Measurements from ENCODE around the gene CACNA1E. TPM values are rescaled to one million over a fixed set of nuclear protein-coding genes. Genes with fewer than 3 reads are reported as not detected.

Gene CACNA1E
- total RNA-seq, 2 donors from 2014 or later: 0.44 to 0.53 TPM

GRCh38 chr1:181453541-181454201 lies 29.6 kb upstream of the CACNA1E start:
- Histone ChIP-seq H3K27ac (no peak overlapping the region), H3K9me3 (no peaks in the 10 kb centered on the region)
- TF ChIP-seq CTCF (IDR thresholded peaks at IDR 0.05): no peak

GRCh38 chr1:181456551-181456950 lies 26.8 kb upstream of the CACNA1E start:
- Histone ChIP-seq H3K9me3 (no peaks in the 10 kb centered on the region), H3K9ac (ENCODE audit: low read depth in 2 of 2, low read length in 2 of 2) (no peak overlapping the region), H3K27me3 (no peaks in the 10 kb centered on the region), H3K4me3 (no peak overlapping the region), H3K36me3 (no peaks in the 10 kb centered on the region), H3K27ac (no peak overlapping the region), H3K4me1 (no peaks in the 10 kb centered on the region)
- intact Hi-C loops (cut with DNase I): no loop called here
- no peak for DNase-seq
- no peak for TF ChIP-seq CTCF (IDR thresholded peaks at IDR 0.05)

More at GRCh38 chr1:181453541-181454201, 29.6 kb upstream of the CACNA1E start:
- Histone ChIP-seq H3K36me3 (no peaks in the 10 kb centered on the region), H3K27me3 (no peaks in the 10 kb centered on the region), H3K4me3 (no peak overlapping the region), H3K4me1 (no peaks in the 10 kb centered on the region), H3K9ac (ENCODE audit: low read depth in 2 of 2, low read length in 2 of 2) (no peak overlapping the region)
- DNase-seq: no peak
- intact Hi-C loops (cut with DNase I): no loop called here

GRCh38 chr1:181458419-181458818 lies 24.9 kb upstream of the CACNA1E start:
- no peak overlapping the region for H3K4me3 ChIP-seq
- H3K27me3 ChIP-seq: no peaks in the 10 kb centered on the region
- no peak overlapping the region for H3K27ac ChIP-seq
- no peak for DNase-seq
- no peak for TF ChIP-seq CTCF (IDR thresholded peaks at IDR 0.05)
- no peaks in the 10 kb centered on the region for H3K9me3 ChIP-seq
- H3K9ac ChIP-seq (ENCODE audit: low read depth in 2 of 2, low read length in 2 of 2): no peak overlapping the region
- H3K4me1 ChIP-seq: no peaks in the 10 kb centered on the region
- intact Hi-C loops (cut with DNase I): no loop called here
- H3K36me3 ChIP-seq: no peaks in the 10 kb centered on the region

GRCh38 chr1:181459067-181459466 lies 24.2 kb upstream of the CACNA1E start:
- intact Hi-C loops (cut with DNase I): no loop called here
- no peaks in the 10 kb centered on the region for H3K9me3 ChIP-seq
- DNase-seq: no peak
- TF ChIP-seq CTCF (IDR thresholded peaks at IDR 0.05): no peak
- no peaks in the 10 kb centered on the region for H3K4me1 ChIP-seq
- no peaks in the 10 kb centered on the region for H3K27me3 ChIP-seq
- H3K9ac ChIP-seq (ENCODE audit: low read depth in 2 of 2, low read length in 2 of 2): no peak overlapping the region
- H3K4me3 ChIP-seq: no peak overlapping the region
- no peak overlapping the region for H3K27ac ChIP-seq
- no peaks in the 10 kb centered on the region for H3K36me3 ChIP-seq

GRCh38 chr1:181469829-181470228 lies 13.5 kb upstream of the CACNA1E start:
- Histone ChIP-seq H3K27me3 (no peaks in the 10 kb centered on the region), H3K36me3 (no peaks in the 10 kb centered on the region), H3K4me1 (no peaks in the 10 kb centered on the region), H3K4me3 (no peak overlapping the region), H3K27ac (no peak overlapping the region), H3K9ac (ENCODE audit: low read depth in 2 of 2, low read length in 2 of 2) (no peak overlapping the region), H3K9me3 (no peaks in the 10 kb centered on the region)
- DNase-seq: no peak
- intact Hi-C loops (cut with DNase I): no loop called here
- no peak for TF ChIP-seq CTCF (IDR thresholded peaks at IDR 0.05)
